ENCODE results near the gene PLCB1. TPM values are rescaled to one million over a fixed set of nuclear protein-coding genes. Genes with fewer than 3 reads are reported as not detected.

Gene PLCB1
- total RNA-seq, 1 donor from 2014 or later, result 16.2 TPM

- H3K9me3 Mint-ChIP-seq (ENCODE audit: low read depth), result no peaks in the 10 kb centered on the region
- no peak for DNase-seq (ENCODE audit: low spot score, unreplicated experiment)
- no peak overlapping the region for H3K27ac Mint-ChIP-seq
- H3K4me1 Mint-ChIP-seq (ENCODE audit: low read depth), result peaks cover 35% of the 10 kb centered on the region
- no peak for TF ChIP-seq CTCF (IDR thresholded peaks at IDR 0.05; ENCODE audit: unreplicated experiment)
- peaks cover 9% of the 10 kb centered on the region for H3K27me3 Mint-ChIP-seq
- H3K4me3 Mint-ChIP-seq (ENCODE audit: low read depth), result no peak overlapping the region
- H3K36me3 Mint-ChIP-seq (ENCODE audit: insufficient read depth), result peaks cover 1% of the 10 kb centered on the region
Measured at GRCh38 chr20:8667306-8667705, 535.2 kb downstream of the PLCB1 start.

GRCh38 chr20:8670207-8670892, 538.3 kb downstream of the PLCB1 start:
- Mint-ChIP-seq H3K9me3 (ENCODE audit: low read depth) (no peaks in the 10 kb centered on the region), H3K27me3 (peaks cover 14% of the 10 kb centered on the region), H3K4me1 (ENCODE audit: low read depth) (peaks cover 35% of the 10 kb centered on the region), H3K4me3 (ENCODE audit: low read depth) (no peak overlapping the region), H3K36me3 (ENCODE audit: insufficient read depth) (peaks cover 6% of the 10 kb centered on the region), H3K27ac (no peak overlapping the region)
- no peak for TF ChIP-seq CTCF (IDR thresholded peaks at IDR 0.05; ENCODE audit: unreplicated experiment)
- no peak for DNase-seq (ENCODE audit: low spot score, unreplicated experiment)

- H3K36me3 Mint-ChIP-seq (ENCODE audit: insufficient read depth), result peaks cover 8% of the 10 kb centered on the region
- H3K9me3 Mint-ChIP-seq (ENCODE audit: low read depth), result no peaks in the 10 kb centered on the region
- DNase-seq (ENCODE audit: low spot score, unreplicated experiment), result no peak
- peaks cover 35% of the 10 kb centered on the region for H3K4me1 Mint-ChIP-seq (ENCODE audit: low read depth)
- no peak for TF ChIP-seq CTCF (IDR thresholded peaks at IDR 0.05; ENCODE audit: unreplicated experiment)
- peaks cover 14% of the 10 kb centered on the region for H3K27me3 Mint-ChIP-seq
- no peak overlapping the region for H3K27ac Mint-ChIP-seq
- no peak overlapping the region for H3K4me3 Mint-ChIP-seq (ENCODE audit: low read depth)
Measured at GRCh38 chr20:8670893-8671215, 538.8 kb downstream of the PLCB1 start.

- peaks cover 8% of the 10 kb centered on the region for H3K36me3 Mint-ChIP-seq (ENCODE audit: insufficient read depth)
- H3K4me1 Mint-ChIP-seq (ENCODE audit: low read depth), result peaks cover 35% of the 10 kb centered on the region
- H3K9me3 Mint-ChIP-seq (ENCODE audit: low read depth), result no peaks in the 10 kb centered on the region
- H3K27ac Mint-ChIP-seq, result no peak overlapping the region
- no peak for TF ChIP-seq CTCF (IDR thresholded peaks at IDR 0.05; ENCODE audit: unreplicated experiment)
- H3K4me3 Mint-ChIP-seq (ENCODE audit: low read depth), result no peak overlapping the region
- peaks cover 14% of the 10 kb centered on the region for H3K27me3 Mint-ChIP-seq
- no peak for DNase-seq (ENCODE audit: low spot score, unreplicated experiment)
Measured at GRCh38 chr20:8671370-8671961, 539.4 kb downstream of the PLCB1 start.

- DNase-seq (ENCODE audit: low spot score, unreplicated experiment), result no peak
- TF ChIP-seq CTCF (IDR thresholded peaks at IDR 0.05; ENCODE audit: unreplicated experiment), result no peak
- H3K9me3 Mint-ChIP-seq (ENCODE audit: low read depth), result no peaks in the 10 kb centered on the region
- H3K36me3 Mint-ChIP-seq (ENCODE audit: insufficient read depth), result peaks cover 7% of the 10 kb centered on the region
- H3K4me3 Mint-ChIP-seq (ENCODE audit: low read depth), result no peak overlapping the region
- H3K4me1 Mint-ChIP-seq (ENCODE audit: low read depth), result peaks cover 26% of the 10 kb centered on the region
- no peak overlapping the region for H3K27ac Mint-ChIP-seq
- peaks cover 14% of the 10 kb centered on the region for H3K27me3 Mint-ChIP-seq
Measured at GRCh38 chr20:8673116-8673515, 541.0 kb downstream of the PLCB1 start.

Measured in progenitor cell of endocrine pancreas (in vitro differentiated cells).